Stimulated activated naive CD8-positive, alpha-beta T cell treated with anti-CD3 and anti-CD28 coated beads, Interleukin-15, amount 100 ng/mL, for 72 hours (primary cell): ENCODE measurements around the gene RAPGEF6.
"Not testable (repeated sequence)": the region's sequence is repeated elsewhere in the genome, so short reads cannot be mapped to it uniquely, and the experiment has no call there.

Source experiments
- ATAC-seq: fragments of 150-1000 bp; cut with Tn5 transposase; 2 replicates; pipeline ENCODE4 v1.10.0; 2021; ENCODE audit warnings: mild to moderate bottlenecking, moderate library complexity
- DNase-seq, 2 donors: peaks; one replicate each; pipeline ENCODE4 v3.0.0; 2021 to 2022
- H3K27ac Mint-ChIP-seq, 2 donors: one replicate each; pipeline ENCODE4 v1.8.0; 2022; ENCODE audit warnings: mild to moderate bottlenecking in 2 of 2, mixed read lengths in 2 of 2, moderate library complexity in 2 of 2
- H3K27me3 Mint-ChIP-seq: one replicate; pipeline ENCODE4 v1.8.0; 2022; ENCODE audit warnings: mixed read lengths
- H3K4me1 Mint-ChIP-seq: one replicate; pipeline ENCODE4 v1.8.0; 2022; ENCODE audit warnings: mild to moderate bottlenecking, mixed read lengths
- H3K4me3 Mint-ChIP-seq, 2 donors: one replicate each; pipeline ENCODE4 v1.8.0; 2022; ENCODE audit warnings: mild to moderate bottlenecking in 2 of 2, mixed read lengths in 2 of 2, moderate library complexity in 1 of 2
- H3K9me3 Mint-ChIP-seq, 2 donors: one replicate each; pipeline ENCODE4 v1.8.0; 2022; ENCODE audit warnings: mixed read lengths in 2 of 2

The RAPGEF6 gene

GRCh38 chr5:131392466-131393095, 242.4 kb downstream of the RAPGEF6 start:
- no peak for ATAC-seq
- Mint-ChIP-seq H3K27me3 (no peaks in the 10 kb centered on the region), H3K4me1 (peaks cover 92% of the 10 kb centered on the region), H3K4me3 (no peak overlapping the region), H3K27ac (peak overlapping the region; percentile 22 to 93), H3K9me3 (no peaks in the 10 kb centered on the region)
- DNase-seq, result no peak

DNA sequence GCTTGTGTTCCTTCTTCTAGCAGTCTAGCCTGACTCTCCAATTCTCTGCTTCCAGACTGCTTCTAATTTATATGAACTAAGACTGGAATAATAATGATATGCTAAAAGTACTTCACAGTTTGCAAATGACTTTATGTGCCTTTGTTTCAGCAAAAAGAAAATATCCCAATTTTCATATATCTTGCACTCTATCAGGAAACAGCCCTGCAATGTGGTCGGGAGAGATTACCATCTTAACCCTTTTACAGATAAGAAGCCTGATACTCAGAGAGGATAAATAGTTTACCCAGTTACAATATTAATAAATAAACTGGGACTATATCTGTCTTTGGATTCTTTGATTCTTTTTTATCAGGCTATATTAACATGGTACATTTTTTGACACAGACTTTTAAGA, 245.2 kb downstream of the RAPGEF6 start:
- no peak for ATAC-seq
- DNase-seq, result no peak
- Mint-ChIP-seq H3K4me1 (peaks cover 93% of the 10 kb centered on the region), H3K4me3 (peak overlapping the region in 1 of 2 donors; percentile 48), H3K27ac (peak overlapping the region; percentile 85 to 92), H3K9me3 (no peaks in the 10 kb centered on the region), H3K27me3 (no peaks in the 10 kb centered on the region)

DNA sequence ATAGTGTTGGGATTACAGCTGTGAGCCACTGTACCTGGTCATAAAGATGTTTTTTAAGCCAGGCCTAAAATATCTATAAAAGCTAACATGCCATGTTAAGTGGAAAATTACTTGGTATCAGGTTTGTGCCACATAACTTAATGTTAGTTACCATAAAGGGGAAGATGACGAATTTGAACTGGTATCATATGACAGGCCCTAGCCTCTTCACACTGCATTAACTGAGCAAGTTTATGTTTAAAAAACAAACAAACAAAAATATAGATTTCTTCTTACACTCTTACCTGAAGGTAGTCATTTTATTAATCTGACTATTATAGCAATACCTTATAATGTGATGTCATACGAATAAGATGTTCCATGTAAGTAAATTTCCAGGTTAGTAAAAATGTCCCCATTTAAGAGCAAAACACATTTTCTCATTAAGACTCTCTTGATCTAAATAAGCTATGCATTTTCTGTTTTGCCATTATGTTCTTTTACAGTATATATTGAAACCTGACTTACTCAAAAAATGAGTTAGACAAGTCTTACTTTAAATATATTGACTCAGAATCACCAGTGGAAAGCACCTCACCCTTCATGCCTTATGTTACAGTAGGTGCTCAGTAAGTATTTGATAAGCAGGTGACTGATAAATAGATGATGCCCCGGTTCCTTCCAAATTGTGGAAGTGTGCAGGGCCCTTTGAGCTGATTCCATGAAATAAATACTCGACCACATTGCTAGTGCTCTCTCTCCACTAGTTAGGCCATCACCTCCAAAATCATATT, 245.7 kb downstream of the RAPGEF6 start:
- Mint-ChIP-seq H3K27me3 (no peaks in the 10 kb centered on the region), H3K27ac (peak overlapping the region; percentile 90 to 92), H3K9me3 (no peaks in the 10 kb centered on the region), H3K4me3 (peak overlapping the region; percentile 48 to 53), H3K4me1 (peaks cover 95% of the 10 kb centered on the region)
- DNase-seq, result no peak
- peak; percentile 79 for ATAC-seq

DNA sequence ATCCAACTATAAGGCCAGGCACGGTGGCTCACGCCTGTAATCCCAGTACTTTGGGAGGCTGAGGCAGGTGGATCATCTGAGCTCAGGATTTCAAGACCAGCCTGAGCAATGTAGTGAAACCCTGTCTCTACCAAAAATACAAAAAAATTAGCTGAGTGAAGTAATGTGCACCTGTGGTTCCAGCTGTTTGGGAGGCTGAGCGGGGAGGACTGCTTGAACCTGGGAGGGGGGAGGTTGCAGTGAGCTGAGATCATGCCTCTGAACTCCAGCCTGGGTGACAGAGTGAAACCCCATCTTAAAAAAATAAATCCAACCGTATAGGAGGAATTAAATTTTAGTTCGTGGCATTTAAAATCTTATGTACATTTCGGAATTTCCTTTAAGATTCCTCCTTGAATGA, 247.8 kb downstream of the RAPGEF6 start:
- ATAC-seq (no peak), DNase-seq (no peak)
- H3K4me3 Mint-ChIP-seq, result no peak overlapping the region
- H3K27ac Mint-ChIP-seq, result peak overlapping the region; percentile 13 to 87
- peaks cover 95% of the 10 kb centered on the region for H3K4me1 Mint-ChIP-seq
- no peaks in the 10 kb centered on the region for H3K9me3 Mint-ChIP-seq
- no peaks in the 10 kb centered on the region for H3K27me3 Mint-ChIP-seq

GRCh38 chr5:131386779-131387178, 248.2 kb downstream of the RAPGEF6 start:
- Mint-ChIP-seq H3K27ac (no peak overlapping the region), H3K27me3 (no peaks in the 10 kb centered on the region), H3K9me3 (no peaks in the 10 kb centered on the region), H3K4me3 (no peak overlapping the region), H3K4me1 (peaks cover 95% of the 10 kb centered on the region)
- DNase-seq (no peak), ATAC-seq (no peak)

DNA sequence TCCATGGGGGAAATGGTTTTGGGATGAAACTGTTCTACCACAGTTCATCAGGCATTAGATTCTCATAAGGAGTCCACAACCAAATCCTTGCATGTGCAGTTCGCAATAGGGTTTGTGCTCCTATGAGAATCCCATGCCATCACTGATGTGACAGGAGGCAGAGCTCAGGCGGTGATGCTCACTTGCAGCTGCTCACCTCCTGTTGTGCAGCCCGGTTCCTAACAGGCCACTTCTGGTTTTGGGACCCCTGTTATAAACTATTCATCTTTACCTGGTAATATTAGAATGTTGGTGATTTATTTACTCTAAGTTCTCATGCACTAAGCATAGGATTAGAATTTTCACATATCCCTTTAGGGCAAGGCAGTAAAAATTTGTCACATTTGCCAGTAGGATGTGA, 248.9 kb downstream of the RAPGEF6 start:
- H3K4me3 Mint-ChIP-seq, result no peak overlapping the region
- no peaks in the 10 kb centered on the region for H3K9me3 Mint-ChIP-seq
- peaks cover 100% of the 10 kb centered on the region for H3K4me1 Mint-ChIP-seq
- ATAC-seq (no peak), DNase-seq (no peak)
- H3K27ac Mint-ChIP-seq, result peak overlapping the region in 1 of 2 donors; percentile 74
- no peaks in the 10 kb centered on the region for H3K27me3 Mint-ChIP-seq

DNA sequence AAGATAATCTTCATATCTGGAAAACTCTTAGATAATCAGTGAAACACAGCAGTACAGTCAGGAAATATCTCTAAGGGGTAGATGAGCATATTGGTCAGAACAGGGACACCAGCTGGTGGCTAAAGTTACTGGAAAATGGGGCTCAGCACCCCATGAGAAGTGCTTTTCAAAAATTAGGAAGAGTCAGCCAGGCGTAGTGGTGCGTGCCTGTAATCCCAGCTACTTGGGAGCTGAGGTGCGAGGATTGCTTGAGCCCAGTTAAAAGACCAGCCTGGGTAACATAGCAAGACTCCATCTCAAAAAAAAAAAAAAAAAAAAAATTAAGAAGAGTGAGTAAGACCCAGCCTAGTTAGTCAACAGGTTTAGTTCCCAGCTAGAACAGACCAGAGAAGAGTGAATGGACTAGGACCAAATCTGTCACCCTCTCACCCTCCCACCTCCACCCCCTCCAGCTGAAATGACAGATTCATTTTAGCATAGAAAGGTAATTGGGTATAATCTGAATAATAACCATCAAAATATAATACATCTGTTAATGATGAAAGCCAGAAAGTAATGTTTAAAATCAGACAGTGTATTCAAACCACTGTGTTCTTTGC, 250.3 kb downstream of the RAPGEF6 start:
- ATAC-seq (peak; percentile 58), DNase-seq (no peak)
- peaks cover 100% of the 10 kb centered on the region for H3K4me1 Mint-ChIP-seq
- peak overlapping the region in 1 of 2 donors; percentile 95 for H3K27ac Mint-ChIP-seq
- peak overlapping the region; percentile 64 to 65 for H3K4me3 Mint-ChIP-seq
- H3K9me3 Mint-ChIP-seq, result no peaks in the 10 kb centered on the region
- no peaks in the 10 kb centered on the region for H3K27me3 Mint-ChIP-seq

DNA sequence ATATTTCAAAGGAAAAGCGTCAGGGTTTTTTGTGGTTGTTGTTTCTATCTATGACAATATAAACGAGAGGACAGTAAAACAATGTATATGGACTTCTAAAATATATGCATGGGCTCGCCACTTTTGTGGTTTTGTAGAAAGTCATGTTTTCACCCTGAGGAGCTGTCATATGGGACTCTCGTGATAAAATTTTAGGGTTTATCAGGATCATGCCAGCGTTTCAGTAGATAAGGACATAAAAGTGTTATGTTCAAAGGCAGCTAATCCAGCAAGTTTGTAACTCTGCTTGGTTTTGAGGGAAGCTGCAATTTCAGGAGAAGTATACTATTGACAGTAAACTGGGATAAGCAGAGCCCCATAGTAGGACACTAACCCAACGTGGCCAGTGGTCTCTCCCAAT, 250.9 kb downstream of the RAPGEF6 start:
- no peak for ATAC-seq
- no peak for DNase-seq
- H3K4me3 Mint-ChIP-seq, result peak overlapping the region; percentile 64 to 65
- H3K27ac Mint-ChIP-seq, result peak overlapping the region in 1 of 2 donors; percentile 95
- peaks cover 100% of the 10 kb centered on the region for H3K4me1 Mint-ChIP-seq
- H3K27me3 Mint-ChIP-seq, result no peaks in the 10 kb centered on the region
- H3K9me3 Mint-ChIP-seq, result no peaks in the 10 kb centered on the region

- H3K9me3 Mint-ChIP-seq, result no peaks in the 10 kb centered on the region
- H3K27ac Mint-ChIP-seq, result peak overlapping the region; percentile 95 to 98
- DNase-seq, result peak; percentile 51 to 63
- peak; percentile 84 for ATAC-seq
- H3K4me3 Mint-ChIP-seq, result peak overlapping the region; percentile 64 to 70
- peaks cover 95% of the 10 kb centered on the region for H3K4me1 Mint-ChIP-seq
- H3K27me3 Mint-ChIP-seq, result no peaks in the 10 kb centered on the region
These were observed 252.3 kb downstream of the RAPGEF6 start for GRCh38 chr5:131382407-131383395.

- no peak for ATAC-seq
- peak overlapping the region; percentile 38 to 64 for H3K4me3 Mint-ChIP-seq
These were observed 253.3 kb downstream of the RAPGEF6 start for GRCh38 chr5:131381777-131382176.

DNA sequence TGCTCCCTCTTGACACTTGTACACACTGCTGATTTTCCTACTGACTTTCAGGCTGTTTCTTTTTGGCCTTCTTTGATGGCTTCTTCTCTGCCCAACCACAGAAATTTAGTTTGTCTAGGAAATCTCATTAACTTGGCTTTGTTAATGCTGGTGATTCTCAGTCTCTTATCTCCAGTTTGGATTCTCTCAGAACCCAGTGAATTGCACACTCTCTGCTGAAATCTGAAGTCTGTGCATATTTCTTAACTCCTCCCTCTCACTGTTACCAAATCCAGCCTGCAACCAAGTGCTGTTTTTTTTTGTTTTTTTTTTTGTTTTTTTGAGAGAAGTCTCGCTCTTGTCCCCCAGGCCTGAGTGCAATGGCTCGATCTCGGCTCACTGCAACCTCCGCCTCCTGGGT, 254.0 kb downstream of the RAPGEF6 start:
- H3K27me3 Mint-ChIP-seq, result no peaks in the 10 kb centered on the region
- ATAC-seq (no peak), DNase-seq (no peak)
- peak overlapping the region; percentile 96 to 97 for H3K27ac Mint-ChIP-seq
- H3K9me3 Mint-ChIP-seq, result no peaks in the 10 kb centered on the region
- peak overlapping the region; percentile 38 to 64 for H3K4me3 Mint-ChIP-seq
- H3K4me1 Mint-ChIP-seq, result peaks cover 95% of the 10 kb centered on the region

More at GRCh38 chr5:131381777-131382176, 253.3 kb downstream of the RAPGEF6 start:
- H3K27me3 Mint-ChIP-seq, result no peaks in the 10 kb centered on the region
- H3K9me3 Mint-ChIP-seq, result no peaks in the 10 kb centered on the region
- no peak for DNase-seq
- peaks cover 95% of the 10 kb centered on the region for H3K4me1 Mint-ChIP-seq
- peak overlapping the region; percentile 96 to 97 for H3K27ac Mint-ChIP-seq

DNA sequence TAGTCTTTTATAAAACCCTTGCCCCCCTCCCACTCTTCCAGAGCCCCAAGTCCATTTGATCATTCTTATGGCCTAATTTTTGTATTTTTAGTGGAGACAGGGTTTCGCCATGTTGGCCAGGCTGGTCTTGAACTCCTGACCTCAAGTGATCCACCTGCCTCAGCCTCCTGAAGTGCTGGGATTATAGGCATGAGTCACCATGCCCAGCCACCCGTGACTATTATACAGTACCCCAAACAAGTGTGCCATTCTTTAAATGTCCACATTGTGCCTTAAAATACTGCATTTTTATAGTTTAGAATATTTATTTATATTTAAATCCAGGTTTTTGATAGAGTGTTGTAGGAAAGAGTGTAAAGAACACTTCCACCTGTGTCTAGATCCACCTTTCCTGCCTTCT, 254.8 kb downstream of the RAPGEF6 start:
- Mint-ChIP-seq H3K4me3 (peak overlapping the region; percentile 7 to 43), H3K27ac (peak overlapping the region; percentile 96 to 98), H3K4me1 (peaks cover 95% of the 10 kb centered on the region)
- ATAC-seq, H3K9me3 Mint-ChIP-seq, DNase-seq, H3K27me3 Mint-ChIP-seq: not testable (repeated sequence)

- Mint-ChIP-seq H3K9me3 (no peaks in the 10 kb centered on the region), H3K27me3 (no peaks in the 10 kb centered on the region), H3K4me1 (peaks cover 95% of the 10 kb centered on the region), H3K27ac (peak overlapping the region; percentile 98), H3K4me3 (peak overlapping the region; percentile 65 to 80)
- ATAC-seq, result peak; percentile 76
- peak; percentile 64 to 76 for DNase-seq
These were observed 255.3 kb downstream of the RAPGEF6 start for GRCh38 chr5:131379723-131380122.

DNA sequence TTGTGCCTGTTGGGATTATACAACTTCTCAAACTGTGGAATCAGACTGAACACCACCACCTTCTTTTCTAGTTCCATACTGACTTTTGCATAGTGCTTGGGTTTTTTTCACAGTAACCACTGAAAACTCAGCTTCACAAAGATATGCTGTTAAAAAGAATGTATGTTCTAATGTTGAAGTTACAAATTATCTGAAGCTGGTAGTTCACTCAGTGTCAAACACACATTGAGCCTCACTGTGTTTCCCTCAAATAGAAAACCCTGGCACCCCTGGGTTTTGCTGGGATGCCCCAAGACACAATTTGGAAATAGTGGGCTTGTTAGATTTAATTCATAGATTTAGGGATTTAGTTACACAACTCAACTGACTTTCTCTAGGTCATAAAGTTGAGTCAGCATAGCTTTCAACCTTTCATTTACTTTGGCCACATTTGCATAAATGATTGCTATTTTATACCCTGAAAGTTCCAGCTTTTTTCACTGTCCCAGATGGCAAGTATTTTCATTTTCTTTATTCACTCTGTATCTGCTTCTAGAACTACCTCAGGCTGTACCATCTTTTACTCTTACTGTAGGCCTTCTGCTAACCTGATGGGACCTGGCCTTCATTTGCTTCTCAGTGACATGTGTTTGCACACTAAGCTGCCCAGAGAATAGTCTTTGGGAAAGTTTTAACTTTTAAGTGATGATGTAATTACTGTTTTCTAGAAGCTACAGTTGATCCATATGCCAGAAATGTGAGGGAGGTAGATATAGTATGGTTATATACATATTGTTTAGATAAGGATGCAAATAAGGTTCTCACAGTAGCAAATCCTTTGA, 256.1 kb downstream of the RAPGEF6 start:
- Mint-ChIP-seq H3K27ac (peak overlapping the region; percentile 98), H3K27me3 (no peaks in the 10 kb centered on the region), H3K4me1 (peaks cover 92% of the 10 kb centered on the region), H3K4me3 (peak overlapping the region; percentile 55 to 80), H3K9me3 (no peaks in the 10 kb centered on the region)
- DNase-seq, result no peak
- ATAC-seq, result peak; percentile 8
